Smooth muscle cell (in vitro differentiated cells): ENCODE data around the gene PRUNE2. TPM values are rescaled to one million over a fixed set of nuclear protein-coding genes. Genes with fewer than 3 reads are reported as not detected.

Experiments used
- DNase-seq: peaks from one replicate; lab custom pipeline; 2025; ENCODE audit not compliant: unreplicated experiment; lab: John Stamatoyannopoulos, UW
- H2AFZ ChIP-seq: fragments of 200-600 bp; sonication (generic); 2 replicates; pipeline ENCODE4 v1.6.0; 2016; ENCODE audit warnings: antibody characterized with exemption, low read depth, mild to moderate bottlenecking
- H3F3A ChIP-seq: fragments of 200-600 bp; sonication (generic); 2 replicates; pipeline ENCODE4 v1.6.0; 2017; ENCODE audit warnings: antibody characterized with exemption, low read depth
- H3K27ac ChIP-seq: fragments of 200-600 bp; sonication (generic); 2 replicates; pipeline ENCODE4 v1.5.1; 2016; ENCODE audit warnings: low read depth, mild to moderate bottlenecking
- H3K27me3 ChIP-seq: fragments of 200-600 bp; sonication (generic); 2 replicates; pipeline ENCODE4 v1.6.1; 2016; ENCODE audit warnings: low read depth, mild to moderate bottlenecking
- H3K36me3 ChIP-seq: fragments of 200-600 bp; sonication (generic); 2 replicates; pipeline ENCODE4 v1.5.1; 2016; ENCODE audit warnings: low read depth
- H3K4me1 ChIP-seq: fragments of 200-600 bp; sonication (generic); 2 replicates; pipeline ENCODE4 v1.5.1; 2016; ENCODE audit warnings: low read depth
- H3K4me2 ChIP-seq: fragments of 200-600 bp; sonication (generic); 2 replicates; pipeline ENCODE4 v1.6.0; 2016; ENCODE audit warnings: mild to moderate bottlenecking
- H3K4me3 ChIP-seq: fragments of 200-600 bp; sonication (generic); 2 replicates; pipeline ENCODE4 v1.5.1; 2016; ENCODE audit warnings: mild to moderate bottlenecking
- H3K79me2 ChIP-seq: fragments of 200-600 bp; sonication (generic); 2 replicates; pipeline ENCODE4 v1.6.0; 2016; ENCODE audit warnings: low read depth, mild to moderate bottlenecking
- H3K9ac ChIP-seq: fragments of 200-600 bp; sonication (generic); 2 replicates; pipeline ENCODE4 v1.6.0; 2016; ENCODE audit warnings: low read depth
- H3K9me3 ChIP-seq: fragments of 200-600 bp; sonication (generic); replicated peaks from 2 replicates; pipeline ENCODE4 v1.5.1; 2016; ENCODE audit warnings: low read depth
- H4K20me1 ChIP-seq: fragments of 200-600 bp; sonication (generic); 2 replicates; pipeline ENCODE4 v1.6.0; 2016; ENCODE audit warnings: low read depth
- CTCF ChIP-seq: fragments of 200-600 bp; sonication (generic); IDR thresholded peaks from 2 replicates; pipeline ENCODE4 v1.5.1; 2017; ENCODE audit warnings: borderline replicate concordance, mild to moderate bottlenecking, antibody characterized with exemption; ENCODE audit not compliant: insufficient read depth, poor library complexity, severe bottlenecking
- WGBS: methylation state at CpG from one replicate; pipeline ENCODE4 v1.1.7; 2016; ENCODE audit warnings: low lambda C conversion rate; 5-methylcytosine and 5-hydroxymethylcytosine counted together
- polyA plus RNA-seq: library from polyadenylated mRNA; unstranded; fragments of >200 nt; fragmentation: Nextera tagmentation; extraction: Ambion mirVana; gene quantifications from 2 replicates; pipeline ENCODE4 v1.2.1, GENCODE V29; 2016
- total RNA-seq: library from RNA; depleted of rRNA; stranded (reverse); fragments of >200 nt; gene quantifications from 2 replicates; pipeline ENCODE4 v1.2.3, GENCODE V29; 2014

Gene PRUNE2
- total and polyA plus RNA-seq, 2 experiments from 2014 or later, result 0.79 to 1.9 TPM

- Histone ChIP-seq H3K4me2 (no peak overlapping the region), H3K4me3 (no peak overlapping the region), H3K9ac (no peak overlapping the region), H3K36me3 (no peaks in the 10 kb centered on the region), H3K9me3 (no peaks in the 10 kb centered on the region), H3K27me3 (peaks cover under 1% of the 10 kb centered on the region), H4K20me1 (no peaks in the 10 kb centered on the region), H3K27ac (no peak overlapping the region), H3K4me1 (peaks cover 17% of the 10 kb centered on the region), H2AFZ (no peak overlapping the region), H3K79me2 (no peaks in the 10 kb centered on the region), H3F3A (no peaks in the 10 kb centered on the region)
- 85% methylated on average over 1 of the region's 1 CpG for WGBS
- TF ChIP-seq CTCF, result no peak
- DNase-seq, result no peak
Observed at GRCh38 chr9:76690246-76690972, 215.5 kb downstream of the PRUNE2 start.

GRCh38 chr9:76688471-76689238, 217.3 kb downstream of the PRUNE2 start:
- H3K9me3 ChIP-seq, result no peaks in the 10 kb centered on the region
- peaks cover 17% of the 10 kb centered on the region for H3K4me1 ChIP-seq
- no peaks in the 10 kb centered on the region for H3K27me3 ChIP-seq
- no peak for TF ChIP-seq CTCF
- no peaks in the 10 kb centered on the region for H3K36me3 ChIP-seq
- H3K4me3 ChIP-seq, result no peak overlapping the region
- H3F3A ChIP-seq, result no peaks in the 10 kb centered on the region
- H3K4me2 ChIP-seq, result no peak overlapping the region
- H3K79me2 ChIP-seq, result no peaks in the 10 kb centered on the region
- WGBS, result 86% methylated on average over 3 of the region's 3 CpGs
- H3K9ac ChIP-seq, result no peak overlapping the region
- peak overlapping the region; percentile 66 for H3K27ac ChIP-seq
- no peak overlapping the region for H2AFZ ChIP-seq
- no peak for DNase-seq
- H4K20me1 ChIP-seq, result no peaks in the 10 kb centered on the region

- Histone ChIP-seq H3F3A (no peaks in the 10 kb centered on the region), H3K9me3 (no peaks in the 10 kb centered on the region), H3K4me2 (peak overlapping the region; percentile 24), H4K20me1 (no peaks in the 10 kb centered on the region), H3K36me3 (no peaks in the 10 kb centered on the region), H3K27me3 (no peaks in the 10 kb centered on the region), H3K27ac (peak overlapping the region; percentile 66), H3K9ac (peak overlapping the region; percentile 53), H3K4me1 (peaks cover 17% of the 10 kb centered on the region), H2AFZ (no peak overlapping the region), H3K4me3 (no peak overlapping the region), H3K79me2 (no peaks in the 10 kb centered on the region)
- 36% methylated on average over 4 of the region's 4 CpGs for WGBS
- no peak for TF ChIP-seq CTCF
- DNase-seq, result no peak
Observed at GRCh38 chr9:76687861-76688391, 218.0 kb downstream of the PRUNE2 start.
